Sciatic nerve (tissue), 2 donors: ENCODE results near the gene GPR156. TPM values are rescaled to one million over a fixed set of nuclear protein-coding genes. Genes with fewer than 3 reads are reported as not detected.

Experiments used
- ATAC-seq: fragments of 200-7000 bp; cut with Tn5 transposase; one replicate; pipeline ENCODE4 v1.9.1; 2020; ENCODE audit warnings: mild to moderate bottlenecking, moderate library complexity
- DNase-seq: peaks from one replicate; pipeline ENCODE4 v3.0.0-alpha.2; 2020; ENCODE audit warnings: low spot score
- intact Hi-C: fragments of 100-400 bp; cut with DNase I; formaldehyde crosslinking; loops from one replicate; pipeline ENCODE4 v1.14.2; 2022
- total RNA-seq: library from RNA; stranded (reverse); fragmentation: NEBNext Ultra II Directional; extraction: Animal tissue kit (Norgen Biotek cat#: 25700); gene quantifications from one replicate; pipeline ENCODE4 v1.2.1, GENCODE V29; 2021
- donor health status: DM: no; HTN: no; CAD: no.
- donor health status: DM: no; HTN: no; CAD: no.

GPR156 gene
- total RNA-seq, 1 donor from 2014 or later = 0.98 TPM

DNA sequence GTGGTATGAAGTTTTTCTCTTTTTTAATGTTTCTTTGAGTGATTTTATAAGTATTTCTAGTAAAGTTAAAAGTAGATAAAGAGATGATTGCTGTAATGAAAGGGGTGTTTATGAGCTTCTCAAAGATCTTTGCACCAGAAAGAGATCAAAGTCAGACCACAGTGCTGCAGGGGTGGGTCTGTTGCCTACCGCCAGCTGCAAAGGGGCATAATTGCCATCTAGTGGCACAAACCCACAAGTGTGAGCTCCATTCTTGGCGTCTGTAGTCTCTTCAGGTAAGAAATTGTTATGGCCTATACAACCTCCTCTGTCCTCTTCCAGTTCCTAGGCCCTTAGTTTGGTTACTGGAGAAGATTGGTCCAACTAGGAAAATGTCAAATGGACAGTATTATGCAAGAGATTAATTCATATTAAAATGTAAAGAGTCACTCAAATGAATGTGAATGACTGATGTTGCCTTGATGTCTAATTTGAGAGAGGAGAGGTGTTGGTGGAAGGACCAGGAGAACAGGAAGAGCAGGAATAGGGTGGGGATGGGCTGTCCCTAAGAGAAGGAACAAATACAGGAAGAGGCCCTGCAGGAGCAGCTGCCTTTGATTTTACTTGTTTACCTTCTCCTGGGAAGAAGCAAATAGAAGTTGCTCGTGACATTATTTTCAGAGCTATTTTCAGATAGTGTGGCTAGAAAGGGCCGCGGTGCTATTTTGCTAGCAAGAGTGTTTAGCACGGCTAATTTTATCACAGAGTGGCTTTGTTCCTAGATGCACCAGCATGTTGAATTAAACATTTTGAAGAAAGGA, 137.8 kb downstream of the GPR156 start:
- no peak for ATAC-seq
- intact Hi-C loops = no loop called here
- no peak for DNase-seq

DNA sequence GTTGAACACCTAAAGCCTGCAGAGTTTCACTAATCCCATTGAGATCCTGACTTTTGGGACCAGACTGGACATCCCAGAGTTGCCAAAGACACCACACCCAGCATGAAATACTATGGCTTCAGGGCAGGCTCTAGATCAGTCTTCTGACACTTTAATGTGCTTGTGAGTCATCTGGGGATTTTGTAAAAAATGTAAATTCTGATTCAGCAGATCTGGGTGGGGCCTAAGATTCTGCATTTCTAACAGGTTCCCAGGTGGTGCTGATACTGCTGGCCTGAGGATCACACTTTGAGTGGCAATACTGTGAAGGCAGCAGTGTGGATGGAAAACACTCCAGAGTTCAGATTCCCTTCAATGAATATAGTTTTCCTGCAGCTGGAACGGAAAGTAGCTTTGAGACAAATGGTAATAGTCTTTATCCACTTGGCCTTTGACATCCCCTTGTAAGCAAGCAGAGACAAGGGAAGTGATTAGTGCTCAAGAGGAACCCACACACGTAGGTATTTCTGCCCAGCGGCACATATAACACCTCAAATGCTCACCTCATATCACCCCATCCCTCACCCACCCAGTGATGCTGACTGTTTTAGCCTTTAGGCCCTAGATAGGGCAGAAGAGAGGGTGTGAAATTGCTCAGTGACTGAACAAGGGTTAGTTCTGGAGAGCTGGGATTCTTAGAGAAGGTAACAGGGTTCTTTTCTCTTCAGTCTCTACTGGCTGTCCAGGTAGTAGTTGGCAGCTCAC, 139.3 kb downstream of the GPR156 start:
- intact Hi-C loops = no loop called here
- ATAC-seq (no peak), DNase-seq (no peak)

GRCh38 chr3:120144267-120144666, 140.8 kb downstream of the GPR156 start:
- no peak for ATAC-seq
- intact Hi-C loops = no loop called here

GRCh38 chr3:120143676-120144075, 141.3 kb downstream of the GPR156 start:
- DNase-seq (no peak), ATAC-seq (no peak)
- intact Hi-C loops = no loop called here

More at GRCh38 chr3:120144267-120144666, 140.8 kb downstream of the GPR156 start:
- no peak for DNase-seq

DNA sequence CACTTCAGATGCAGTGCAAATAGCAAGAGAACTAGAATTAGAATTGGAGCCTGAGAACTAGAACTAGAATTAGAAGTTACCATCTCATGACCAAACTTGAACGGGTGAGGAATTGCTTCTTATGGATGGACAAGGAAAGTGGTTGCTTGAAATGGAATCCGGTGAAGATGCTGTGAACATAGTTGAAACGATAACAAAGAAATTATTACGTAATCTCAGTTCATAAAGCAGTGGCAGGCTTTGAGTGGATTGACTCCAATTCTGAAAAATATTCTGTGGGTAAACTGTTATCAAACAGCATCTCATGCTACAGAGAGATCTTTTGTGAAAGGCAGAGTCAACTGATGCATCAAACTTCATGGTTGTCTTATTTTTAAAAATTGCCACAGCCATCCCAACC, 142.8 kb downstream of the GPR156 start:
- ATAC-seq (no peak), DNase-seq (no peak)
- intact Hi-C loops = no loop called here

DNA sequence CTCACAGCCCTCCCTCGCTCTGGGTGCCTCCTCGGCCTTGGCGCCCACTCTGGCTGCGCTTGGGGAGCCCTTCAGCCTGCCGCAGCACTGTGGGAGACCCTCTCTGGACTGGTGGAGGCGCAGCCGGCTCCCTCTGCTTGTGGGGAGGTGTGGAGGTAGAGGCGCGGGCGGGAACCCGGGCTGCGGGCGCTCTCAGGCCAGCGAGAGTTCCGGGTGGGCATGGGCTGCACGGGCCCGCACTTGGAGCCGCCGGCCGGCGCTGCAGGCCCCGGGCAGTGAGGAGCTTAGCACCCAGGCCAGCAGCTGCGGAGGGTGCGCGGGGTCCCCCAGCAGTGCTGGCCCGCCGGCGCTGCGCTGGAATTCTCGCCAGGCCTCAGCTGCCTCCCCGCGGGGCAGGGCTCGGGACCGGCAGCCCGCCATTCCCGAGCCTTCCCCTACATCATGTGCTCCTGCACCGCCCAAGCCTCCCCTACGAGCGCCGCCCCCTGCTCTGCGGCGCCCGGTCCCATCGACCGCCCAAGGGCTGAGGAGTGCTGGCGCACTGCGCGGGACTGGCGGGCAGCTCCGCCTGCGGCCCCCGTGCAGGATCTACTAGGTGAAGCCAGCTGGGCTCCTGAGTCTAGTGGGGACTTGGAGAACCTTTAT, 144.8 kb downstream of the GPR156 start:
- intact Hi-C loops = no loop called here
- no peak for ATAC-seq
- no peak for DNase-seq

GRCh38 chr3:120139140-120139539, 145.9 kb downstream of the GPR156 start:
- ATAC-seq (no peak), DNase-seq (no peak)

DNA sequence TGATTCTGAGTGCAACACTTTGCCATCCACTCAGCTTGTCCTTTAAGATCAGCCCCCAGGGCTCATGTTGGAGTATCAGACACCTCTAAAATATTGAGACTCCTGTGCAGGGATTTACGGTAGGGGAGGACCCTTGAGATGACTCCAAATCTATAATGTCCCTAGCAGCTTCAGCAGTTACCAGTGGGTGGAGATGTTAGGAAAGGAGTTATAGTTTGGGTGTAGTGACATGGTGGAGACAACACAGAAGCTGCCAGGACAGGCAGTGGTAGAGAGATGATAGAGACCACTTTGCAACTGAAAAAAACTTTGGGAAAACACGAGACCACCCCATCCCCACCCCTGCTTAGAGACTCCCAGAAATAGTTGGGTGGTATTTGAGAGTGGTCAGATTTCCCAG, 147.5 kb downstream of the GPR156 start:
- DNase-seq (no peak), ATAC-seq (no peak)
- intact Hi-C loops = no loop called here

More at GRCh38 chr3:120139140-120139539, 145.9 kb downstream of the GPR156 start:
- intact Hi-C loops = no loop called here

DNA sequence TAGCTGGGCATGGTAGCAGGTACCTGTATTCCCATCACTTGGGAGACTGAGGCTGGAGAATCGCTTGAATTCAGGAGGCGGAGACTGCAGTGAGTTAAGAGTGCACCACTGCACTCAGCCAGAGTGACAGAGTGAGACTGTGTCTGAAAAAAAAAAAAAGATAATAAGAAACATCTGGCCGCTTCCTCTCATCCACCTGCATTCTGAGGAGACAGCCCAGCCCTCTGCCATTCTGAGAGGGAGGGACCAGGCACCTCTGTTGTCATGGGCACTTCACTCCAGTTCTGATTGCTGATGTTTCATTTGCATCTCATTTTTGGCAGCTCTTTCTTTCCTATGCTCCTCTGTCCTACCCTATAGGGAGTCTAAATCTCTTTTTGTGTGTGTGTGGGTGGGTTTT, 154.4 kb downstream of the GPR156 start:
- DNase-seq (no peak), ATAC-seq (no peak)
- intact Hi-C loops = no loop called here

- intact Hi-C loops = no loop called here
- DNase-seq (no peak), ATAC-seq (no peak)
Observed at GRCh38 chr3:120129718-120130513, 155.1 kb downstream of the GPR156 start.

GRCh38 chr3:120129051-120129450, 156.0 kb downstream of the GPR156 start:
- no peak for ATAC-seq
- no peak for DNase-seq
- intact Hi-C loops = no loop called here

DNA sequence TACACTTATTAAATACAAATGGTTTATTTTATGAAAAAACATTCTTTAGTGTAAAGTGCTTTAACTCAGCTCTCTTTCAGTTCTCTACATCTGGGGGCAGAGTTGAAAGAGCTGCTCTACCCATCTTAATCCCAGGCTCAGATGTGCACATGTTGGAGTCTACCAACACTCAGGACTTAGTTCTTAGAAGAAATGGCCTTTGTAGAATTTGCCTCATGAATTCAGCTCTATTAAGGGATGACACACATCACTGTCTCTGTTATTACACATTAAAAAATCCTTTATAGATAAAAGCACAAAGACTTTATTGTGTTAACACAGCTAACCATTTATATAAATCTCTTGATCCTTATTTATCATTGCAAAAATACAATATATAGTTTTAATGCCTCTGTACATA, 159.0 kb downstream of the GPR156 start:
- no peak for DNase-seq
- ATAC-seq = no peak
- intact Hi-C loops = no loop called here

GRCh38 chr3:120119846-120120510, 165.0 kb downstream of the GPR156 start:
- intact Hi-C loops = no loop called here
- DNase-seq (no peak), ATAC-seq (no peak)

Other genes with a start within 250 kb of the GPR156 start
- gene GSK3B, start 190.8 kb downstream of the GPR156 start, total RNA-seq = 33.6 TPM
- gene LRRC58, start 64.1 kb upstream of the GPR156 start, total RNA-seq = 24.3 TPM
- 480 TPM for gene FSTL1, start 165.8 kb upstream of the GPR156 start, total RNA-seq